Activated CD8-positive, alpha-beta memory T cell treated with anti-CD3 and anti-CD28 coated beads, Interleukin-2, amount 50 U/mL, for 1 hour (primary cell): ENCODE measurements around the gene EBF4.

Experiments
- DNase-seq: peaks from one replicate; pipeline ENCODE4 v3.0.0-alpha.2; 2020; ENCODE audit errors: extremely low read depth

EBF4 gene

DNA sequence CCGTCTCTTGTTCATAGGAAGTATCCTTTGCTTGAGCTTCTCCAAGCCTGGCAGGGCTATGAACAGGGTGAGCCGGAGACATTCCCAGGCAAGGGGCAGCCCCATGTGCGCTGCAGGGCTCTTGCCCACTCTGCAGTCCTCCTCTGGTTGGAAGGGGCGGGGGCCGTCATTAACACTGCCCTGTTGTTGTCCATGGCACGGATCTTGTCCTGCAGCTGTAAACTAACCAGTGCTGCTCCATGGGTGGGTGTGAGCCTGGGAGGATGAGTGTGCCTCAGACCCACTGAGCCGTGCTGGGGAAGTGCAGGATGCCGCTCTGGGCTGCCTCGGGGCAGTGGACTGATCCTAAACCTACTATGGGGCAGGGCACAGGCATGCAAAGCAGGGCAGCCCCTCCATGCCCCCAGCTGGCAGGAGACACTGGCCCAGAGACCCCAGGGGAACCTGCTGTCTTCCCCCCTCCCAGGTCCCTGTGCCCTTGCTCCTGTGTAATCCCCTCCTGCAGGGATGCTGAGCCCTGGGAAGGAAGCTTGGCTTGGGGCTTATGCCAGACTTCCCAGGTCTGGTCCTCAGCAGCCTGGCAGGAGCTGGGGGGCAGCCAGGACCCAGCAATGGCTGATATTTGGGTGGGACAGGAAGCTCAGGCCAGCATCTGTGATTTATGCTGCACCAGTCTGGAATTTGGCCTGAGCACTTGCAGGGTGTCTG is 8.5 kb downstream of the EBF4 start:
- no peak for DNase-seq

DNA sequence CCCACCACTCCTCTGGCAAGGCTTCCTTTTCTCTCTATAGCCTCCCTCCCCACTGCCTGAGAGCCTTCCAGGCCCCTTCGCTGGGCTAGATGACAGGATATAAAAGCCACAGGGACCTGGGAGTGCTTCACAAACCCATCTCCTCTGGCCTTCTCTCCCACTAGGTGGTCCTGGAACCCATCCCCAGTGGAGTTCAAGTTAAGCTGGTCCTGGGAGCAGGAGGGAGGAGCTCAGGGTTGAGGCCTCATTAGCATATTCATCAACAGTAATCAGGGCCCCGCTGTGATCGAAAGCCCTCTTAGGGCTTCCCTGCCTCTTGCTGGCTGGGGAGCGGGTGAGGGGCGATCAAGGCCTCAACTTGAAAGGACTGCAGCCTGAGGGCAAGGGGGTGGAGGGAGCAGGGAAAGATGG is 9.1 kb downstream of the EBF4 start:
- DNase-seq: no peak

DNA sequence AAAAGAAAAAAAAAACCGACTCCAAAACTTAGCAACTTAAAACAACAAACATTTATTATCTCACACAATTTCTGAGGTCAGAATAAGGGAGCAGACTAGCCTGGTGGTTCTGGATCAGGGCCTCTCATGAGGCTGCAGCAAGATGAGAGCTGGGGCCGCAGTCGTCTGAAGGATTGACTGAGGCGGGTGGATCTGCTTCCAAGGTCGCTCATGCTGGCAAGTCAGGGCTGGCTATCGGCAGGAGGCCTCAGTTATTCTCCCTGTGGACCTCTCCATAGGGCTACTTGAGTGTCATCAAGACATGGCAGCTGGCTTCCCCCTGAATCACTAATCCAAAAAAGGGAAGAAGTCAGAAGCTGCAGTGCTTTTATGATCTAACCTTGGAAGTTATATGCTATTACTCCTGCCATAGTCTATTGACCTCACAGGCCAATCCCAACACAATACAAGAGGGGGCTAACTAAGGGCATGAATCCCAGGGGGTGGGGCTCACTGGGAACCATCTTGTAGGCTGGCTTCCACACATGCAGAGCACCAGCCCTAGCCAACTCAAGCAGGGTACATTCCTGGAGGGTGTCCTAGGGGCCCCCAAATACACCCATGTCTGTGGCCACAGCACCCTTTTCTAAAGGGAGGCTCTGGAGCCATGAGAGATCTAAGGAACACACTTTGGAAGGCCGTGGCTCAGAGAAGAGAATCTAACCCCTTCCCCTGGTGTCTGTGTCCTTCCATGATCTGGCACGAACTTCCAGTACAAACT is 11.3 kb downstream of the EBF4 start:
- no peak for DNase-seq

DNA sequence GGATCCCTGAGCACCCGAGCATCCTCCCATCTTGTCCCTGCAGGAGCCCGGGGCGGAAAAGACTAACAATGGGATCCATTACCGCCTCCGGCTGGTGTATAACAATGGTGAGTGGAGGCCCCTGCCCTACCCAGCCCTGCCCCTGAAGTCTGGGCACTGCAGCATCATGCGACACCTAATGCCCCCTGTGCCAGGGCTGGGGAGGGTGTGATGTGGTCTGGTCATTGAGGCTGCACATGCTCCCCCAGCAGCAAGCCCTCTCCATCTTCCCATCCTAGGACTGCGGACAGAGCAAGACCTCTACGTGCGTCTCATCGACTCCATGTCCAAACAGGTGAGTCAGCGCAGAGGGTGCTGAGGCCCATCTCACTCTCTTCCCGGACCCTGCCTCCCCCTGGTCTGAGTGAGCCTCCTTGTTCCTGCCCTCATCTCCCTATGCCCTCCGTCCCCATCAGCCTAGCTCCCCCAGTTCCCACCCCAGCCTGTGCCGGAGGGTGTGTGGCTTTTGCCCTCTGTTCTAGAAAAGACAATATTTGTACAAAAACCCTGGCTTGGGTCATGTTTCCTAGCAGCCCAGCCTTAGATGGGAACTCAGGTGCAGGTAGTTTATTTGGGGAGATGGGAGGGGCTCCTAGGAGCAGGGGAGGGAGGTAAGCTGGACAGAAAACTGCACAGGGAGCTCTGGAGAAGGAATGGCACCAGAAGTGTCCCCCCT is 13.5 kb downstream of the EBF4 start:
- DNase-seq: no peak

DNA sequence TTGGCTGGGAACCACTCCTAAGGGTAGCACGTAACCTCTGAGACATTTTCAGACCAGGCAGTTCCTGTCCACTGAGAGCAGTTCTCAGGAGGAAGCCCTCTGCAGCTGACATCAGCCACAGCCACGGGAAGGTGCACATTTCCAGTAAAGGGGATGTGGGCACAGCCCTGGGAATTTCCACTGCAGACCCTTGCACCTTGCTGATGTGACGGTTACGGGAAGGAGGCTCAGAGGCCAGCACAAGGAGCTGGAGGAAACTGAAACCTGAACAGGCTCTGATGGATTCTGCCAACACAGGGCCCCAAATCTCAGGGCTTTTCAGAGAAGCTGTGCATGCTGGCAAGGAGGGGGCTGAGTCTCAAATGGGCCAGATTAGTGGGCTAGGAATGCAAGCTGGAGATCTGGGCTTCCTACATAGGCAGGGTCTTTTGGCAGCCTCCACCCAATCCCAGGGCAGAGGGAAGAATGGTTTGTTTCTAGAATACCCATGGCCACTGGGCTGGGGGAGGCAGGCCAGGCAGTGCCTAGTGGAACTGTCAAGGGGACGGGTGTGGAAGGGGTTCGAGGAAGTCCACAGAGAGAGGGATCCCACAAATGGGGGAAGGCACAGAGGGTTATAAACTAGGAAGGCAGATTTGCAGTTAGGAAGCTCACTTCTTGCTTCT is 14.2 kb downstream of the EBF4 start:
- DNase-seq: no peak

DNA sequence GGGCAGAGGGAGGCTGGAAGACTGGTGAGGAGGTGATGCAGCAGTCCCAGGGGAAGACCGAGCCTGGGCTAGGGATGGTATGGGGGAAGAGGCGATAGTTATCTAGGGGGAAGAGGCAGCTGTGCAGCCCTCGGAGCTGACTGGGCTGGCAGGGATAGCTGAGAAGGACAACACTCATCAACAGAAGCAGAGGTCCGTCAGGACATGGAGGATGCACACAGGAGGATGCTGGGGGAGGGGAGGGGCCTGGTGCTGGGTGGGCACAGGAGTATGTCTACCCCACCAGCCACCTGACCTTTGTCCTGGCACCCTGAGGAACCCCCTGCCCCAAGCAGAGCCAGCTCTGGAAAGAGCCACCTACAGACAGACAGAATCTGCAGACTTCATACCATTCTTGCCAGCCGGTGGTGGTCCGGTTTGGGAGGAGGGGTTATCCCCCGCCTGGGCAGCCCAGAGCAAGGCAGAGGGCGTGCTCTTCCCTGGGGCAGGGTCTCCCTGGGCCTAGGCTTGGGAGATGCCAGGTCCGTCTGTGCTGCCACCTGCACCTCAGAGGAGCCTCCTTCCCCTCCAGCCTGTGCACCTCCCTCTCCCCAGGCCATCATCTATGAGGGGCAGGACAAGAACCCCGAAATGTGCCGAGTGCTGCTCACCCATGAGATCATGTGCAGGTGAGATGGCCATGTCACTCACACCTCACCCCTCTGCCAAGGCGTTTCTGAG is 14.9 kb downstream of the EBF4 start:
- DNase-seq: no peak

DNA sequence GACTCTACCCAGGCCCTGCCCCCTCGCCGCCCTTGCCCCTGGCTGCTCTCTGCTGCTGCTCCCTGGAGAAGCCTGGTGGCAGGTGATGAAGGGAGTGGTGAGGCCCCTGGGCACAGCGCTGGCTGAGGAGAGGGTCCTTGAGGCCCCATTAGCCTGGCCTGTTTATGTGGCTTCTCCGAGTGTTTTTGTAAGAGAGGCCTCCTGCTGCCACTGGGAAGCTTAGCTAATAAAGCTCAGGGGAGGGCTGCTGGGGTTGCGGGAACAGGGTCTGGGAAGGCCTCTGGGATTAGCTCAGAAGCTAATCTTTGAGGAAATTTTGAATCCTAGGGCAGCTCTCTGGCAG is 15.5 kb downstream of the EBF4 start:
- DNase-seq: no peak

DNA sequence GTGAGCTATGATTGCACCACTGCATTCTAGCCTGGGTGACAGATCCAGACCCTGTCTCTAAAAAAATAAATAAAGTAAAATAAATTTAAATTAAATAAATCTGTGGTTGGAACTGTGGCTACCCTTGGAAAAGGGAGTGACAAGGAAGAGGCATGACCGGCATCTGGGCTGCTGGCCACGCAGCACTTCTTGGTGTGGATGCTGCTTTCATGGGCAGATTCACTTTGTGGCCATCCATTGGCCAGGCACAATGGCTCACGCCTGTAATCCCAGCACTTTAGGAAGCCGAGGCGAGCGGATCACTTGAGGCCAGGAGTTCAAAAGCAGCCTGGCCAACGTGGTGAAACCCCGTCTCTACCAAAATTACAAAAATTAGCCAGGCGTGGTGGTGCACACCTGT is 16.1 kb downstream of the EBF4 start:
- DNase-seq: no peak

DNA sequence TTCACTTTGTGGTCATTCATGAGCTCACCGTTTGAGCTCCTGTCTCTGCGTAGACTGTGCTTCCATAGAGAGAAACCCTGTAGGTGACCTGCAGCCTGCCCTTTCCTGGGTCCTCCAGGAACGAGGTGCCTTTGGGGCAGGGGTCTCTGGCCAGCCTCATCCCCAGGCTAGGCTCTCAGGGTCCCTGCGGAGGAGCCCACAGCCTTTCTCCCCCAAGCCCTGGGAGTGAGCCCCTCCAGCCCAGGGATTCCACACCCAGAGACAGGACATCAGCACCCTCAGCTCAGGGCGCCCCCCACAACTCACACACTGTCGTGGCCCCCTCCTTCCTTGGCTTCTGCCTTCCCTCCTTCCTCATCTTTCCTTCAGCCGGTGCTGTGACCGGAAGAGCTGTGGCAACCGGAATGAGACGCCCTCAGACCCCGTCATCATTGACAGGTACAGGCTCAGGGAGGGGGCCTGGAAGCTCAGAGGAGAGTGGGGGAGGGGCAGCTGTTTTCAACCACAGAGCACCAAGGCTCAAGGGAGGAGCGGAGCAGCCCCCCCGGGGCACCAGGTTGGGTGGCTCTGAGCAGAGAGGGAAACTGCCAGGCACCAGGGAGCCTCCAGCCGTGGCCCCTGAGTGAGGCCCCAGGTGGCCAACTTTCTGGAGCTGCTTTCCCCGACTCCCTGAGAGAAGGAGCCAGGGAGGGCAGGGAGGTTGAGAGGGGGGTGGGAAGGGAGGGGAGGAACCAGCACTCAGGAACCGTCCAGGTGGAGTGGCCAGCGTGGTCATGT is 16.8 kb downstream of the EBF4 start:
- no peak for DNase-seq

DNA sequence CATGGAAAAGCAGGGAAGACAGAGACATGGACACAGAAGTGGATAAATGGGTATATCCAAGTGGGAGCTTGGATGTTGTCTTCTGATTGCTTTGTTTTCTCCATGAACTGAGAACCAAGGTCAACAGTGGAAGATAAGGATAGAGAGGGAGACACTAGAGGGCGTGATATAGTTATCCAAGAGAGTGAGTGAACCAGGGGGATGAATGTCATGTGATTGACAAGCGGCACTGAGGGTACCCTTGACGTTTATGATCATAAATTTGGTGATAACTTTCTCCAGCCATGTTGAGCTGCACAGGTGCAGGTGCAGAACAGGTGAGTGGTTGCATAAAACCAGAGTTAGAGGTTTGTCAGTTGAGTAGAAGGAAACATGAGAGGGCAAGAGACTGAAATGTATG is 20.7 kb downstream of the EBF4 start:
- no peak for DNase-seq

DNA sequence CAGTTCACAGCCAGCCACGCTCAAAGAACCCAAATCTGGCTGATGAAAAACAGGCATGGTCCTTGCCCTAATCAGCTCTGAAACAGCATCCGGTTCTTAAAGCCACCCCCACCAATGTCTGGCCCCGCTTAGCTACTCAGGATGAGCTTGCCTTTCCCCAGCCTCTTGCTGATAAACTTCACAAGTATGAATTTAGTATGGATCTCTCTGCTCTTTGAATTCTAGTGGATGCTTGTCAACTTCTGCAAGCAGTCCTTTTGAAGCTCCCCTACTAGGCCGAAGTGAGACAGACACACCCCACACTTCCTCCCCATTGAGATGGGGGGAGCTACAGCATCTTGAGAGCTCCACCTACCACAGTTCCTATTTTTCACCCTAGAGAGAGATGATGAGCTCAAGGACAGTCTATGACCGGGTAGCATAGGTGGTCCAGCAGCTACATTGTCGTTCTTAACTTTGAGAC is 36.7 kb downstream of the EBF4 start:
- no peak for DNase-seq

DNA sequence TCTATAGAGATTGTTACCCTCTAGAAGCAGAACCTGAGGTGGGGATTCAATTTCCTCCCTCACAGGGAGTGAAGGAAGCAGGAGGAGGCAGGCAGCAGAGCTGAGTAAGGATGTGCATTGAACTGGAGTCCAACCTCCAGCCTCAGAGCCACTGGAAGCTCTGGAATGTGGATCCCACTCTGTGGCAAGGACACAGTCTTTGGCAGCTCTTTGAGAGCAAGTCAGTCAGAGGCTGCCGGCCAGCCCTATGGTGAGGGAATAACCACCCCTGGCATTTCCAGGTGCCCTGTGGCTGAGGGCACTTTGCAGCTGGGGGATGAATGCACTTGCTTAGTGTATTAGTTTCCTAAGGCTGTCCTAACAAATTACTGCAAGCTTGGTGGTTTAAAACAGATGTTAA is 37.2 kb downstream of the EBF4 start:
- DNase-seq: no peak

DNA sequence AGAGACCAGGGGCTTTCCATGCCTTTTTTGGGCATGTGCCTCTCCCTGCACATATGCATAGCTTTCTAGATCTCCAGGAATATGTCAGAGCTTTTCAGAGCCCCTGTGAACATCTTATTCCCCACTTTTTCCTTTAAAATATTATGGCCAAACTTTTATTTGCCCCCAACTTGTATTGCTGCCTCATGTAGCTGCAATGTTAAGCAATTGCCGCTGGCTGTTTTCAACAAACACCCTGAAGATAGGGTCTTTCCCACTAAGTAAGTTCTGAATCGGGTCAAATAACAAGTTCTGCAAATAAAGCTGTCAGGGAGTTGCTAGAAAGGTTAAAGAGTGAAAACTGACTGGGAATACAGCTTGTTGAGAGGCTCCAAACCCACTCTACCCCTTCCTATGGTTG is 42.3 kb downstream of the EBF4 start:
- DNase-seq: no peak

DNA sequence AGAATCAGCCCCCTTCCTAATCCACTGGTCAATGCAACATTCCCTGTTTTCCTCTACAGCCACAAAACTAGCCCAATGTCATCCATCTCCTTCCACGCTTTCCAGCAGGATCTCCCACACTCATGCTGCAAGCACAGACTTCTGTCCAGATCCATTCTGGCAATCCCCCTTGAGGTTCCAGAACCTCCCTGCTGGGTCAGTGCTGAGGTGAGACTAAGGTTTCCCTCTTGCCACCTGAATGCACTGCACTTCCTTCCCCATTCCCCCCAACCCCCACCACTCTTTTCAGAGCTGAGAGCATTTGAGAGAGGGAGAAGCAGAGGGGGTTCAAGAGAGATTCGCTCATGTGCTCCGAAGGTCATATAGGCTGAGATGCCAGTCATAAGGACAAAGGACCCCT is 43.9 kb downstream of the EBF4 start:
- no peak for DNase-seq

DNA sequence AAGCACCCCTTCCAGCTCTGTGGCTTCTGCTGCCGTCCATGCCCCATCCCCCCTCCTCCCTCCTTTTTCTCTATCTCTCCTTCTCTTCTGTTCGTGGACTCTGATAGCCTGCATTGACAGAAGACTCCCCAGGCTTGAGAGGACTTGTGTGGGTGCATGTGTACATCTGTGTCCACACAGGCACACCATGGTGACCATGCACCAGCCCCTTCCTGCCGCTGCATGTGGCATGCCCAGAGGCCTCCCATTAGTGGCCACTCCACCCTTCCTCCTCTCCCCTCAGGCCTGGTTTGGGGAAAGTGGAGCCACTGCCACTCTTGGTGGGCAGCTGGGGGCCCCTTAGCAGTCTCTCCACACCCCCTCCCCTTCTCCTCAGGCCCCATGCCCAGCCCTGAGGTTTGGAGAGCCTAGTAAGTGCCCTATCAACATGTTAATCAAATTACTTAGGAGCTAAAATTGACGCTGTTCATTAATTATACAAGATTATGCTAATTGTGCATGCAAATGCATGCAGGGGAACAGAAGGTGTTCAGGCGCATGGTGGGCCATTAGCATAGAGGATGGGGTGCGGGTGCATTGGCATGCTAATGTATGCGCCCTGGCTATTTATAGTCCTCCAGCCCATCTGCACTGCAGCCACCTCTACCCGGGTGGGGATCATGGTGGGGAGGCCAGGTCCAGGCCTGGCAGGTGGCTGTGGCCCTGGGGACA is 45.9 kb downstream of the EBF4 start:
- no peak for DNase-seq

DNA sequence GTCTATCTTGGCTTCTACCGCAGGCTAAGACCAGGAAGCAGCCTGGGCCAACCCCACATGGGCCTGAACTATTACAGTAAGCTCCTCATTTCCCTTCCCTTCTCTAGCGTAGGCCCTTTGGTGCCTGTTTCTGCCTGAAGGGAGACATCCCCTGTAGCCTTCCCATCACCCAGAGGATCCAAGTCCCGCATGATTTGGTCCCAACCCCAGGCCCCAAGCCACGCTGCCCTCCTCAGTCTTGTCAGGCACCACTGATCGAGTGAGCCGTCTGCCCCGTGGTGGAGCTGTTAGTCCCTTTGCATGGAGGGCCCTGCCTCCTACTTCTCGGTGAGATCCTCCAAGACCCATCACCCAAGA is 46.4 kb downstream of the EBF4 start:
- DNase-seq: no peak

DNA sequence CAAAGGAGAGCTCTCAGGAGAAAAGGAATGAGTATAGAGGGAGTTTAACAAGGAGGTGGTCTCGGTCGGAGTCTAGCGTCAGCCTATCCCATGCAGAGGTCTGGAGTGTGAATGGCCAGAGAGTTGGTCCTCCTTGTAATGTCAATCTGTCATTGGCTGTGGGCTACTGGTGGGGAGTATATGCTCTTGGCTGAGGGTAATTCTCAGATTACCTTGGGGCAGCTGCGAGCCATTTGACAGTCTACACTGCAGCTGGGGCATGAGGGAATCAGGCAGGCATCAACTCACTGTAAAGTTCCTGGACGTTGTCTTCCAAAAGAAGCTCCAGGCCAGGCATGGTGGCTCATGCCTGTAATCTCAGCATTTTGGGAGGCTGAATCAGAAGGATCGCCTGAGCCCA is 48.1 kb downstream of the EBF4 start:
- DNase-seq: no peak

DNA sequence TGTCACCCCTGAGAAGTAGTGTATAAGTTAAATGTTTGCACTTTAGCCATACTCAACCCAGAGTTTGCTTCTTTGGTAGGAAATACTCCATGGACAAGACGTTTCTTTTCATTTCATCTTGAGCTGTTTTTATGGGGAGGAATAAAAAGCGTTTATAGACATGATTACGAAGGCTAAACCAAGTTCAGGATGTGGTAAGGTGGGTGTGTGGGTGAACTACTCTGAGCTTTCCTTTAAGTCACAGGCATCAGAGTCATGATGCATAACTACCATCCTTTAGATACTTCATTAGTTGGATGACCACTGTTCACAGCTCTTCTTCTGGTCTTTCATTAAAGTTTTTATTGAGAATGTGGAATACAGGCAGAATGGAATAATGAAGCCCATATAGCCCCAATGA is 48.9 kb downstream of the EBF4 start:
- DNase-seq: no peak

DNA sequence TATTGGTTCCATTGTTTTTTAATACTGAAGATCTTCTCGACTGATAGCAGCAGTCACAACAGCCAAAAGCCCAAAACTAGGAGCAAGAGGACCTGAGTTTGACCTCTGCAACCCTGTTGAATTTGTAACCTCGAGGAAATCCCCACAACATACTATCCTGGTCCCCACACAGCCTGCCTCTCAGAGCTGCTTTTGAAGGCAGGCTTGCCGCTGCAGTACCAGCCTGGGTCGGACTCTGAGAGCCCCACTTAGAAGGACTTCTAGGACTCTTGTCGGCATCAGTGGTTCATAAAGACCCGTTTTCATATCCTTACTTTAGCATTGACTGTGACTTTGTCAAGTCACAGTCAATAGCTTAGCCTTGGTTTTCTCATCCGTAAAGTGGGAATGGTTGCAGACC is 49.3 kb downstream of the EBF4 start:
- no peak for DNase-seq

DNA sequence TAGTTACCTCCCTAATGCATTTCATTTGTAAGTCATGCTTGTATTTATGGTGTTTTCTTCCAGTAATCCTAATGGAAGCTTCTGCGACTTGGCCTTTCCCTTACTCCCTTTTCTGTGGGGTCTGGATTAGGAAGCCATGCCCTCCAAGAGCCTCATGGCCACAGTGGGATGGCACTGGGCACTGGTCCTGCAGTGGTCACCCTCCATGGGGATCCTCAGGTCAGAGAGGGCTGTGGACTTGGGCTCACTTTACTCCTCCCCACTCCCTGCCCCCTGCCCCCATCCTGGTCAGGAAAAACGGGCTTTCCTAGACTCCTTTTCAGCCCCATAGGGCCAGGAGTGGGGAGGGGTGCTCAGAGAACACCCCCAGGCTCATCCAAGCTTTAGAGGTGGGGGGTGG is 49.9 kb downstream of the EBF4 start:
- no peak for DNase-seq
